ENCODE data around the gene RBBP8NL.
"Not testable (repeated sequence)": the region's sequence is repeated elsewhere in the genome, so short reads cannot be mapped to it uniquely, and the experiment has no call there.

Gene RBBP8NL

GRCh38 chr20:62426059-62426348 is 1.3 kb downstream of the RBBP8NL start:
- not testable (repeated sequence) for H3K36me3 ChIP-seq (ENCODE audit: control insufficient read depth, insufficient read depth, low read length); H3K4me1 ChIP-seq (ENCODE audit: control insufficient read depth, insufficient read depth, low read length, poor library complexity, severe bottlenecking); H3K9me3 ChIP-seq (ENCODE audit: control insufficient read depth, low read length); H3K4me3 ChIP-seq (ENCODE audit: extremely low read depth, insufficient read depth, low read length, poor library complexity, severe bottlenecking); H3K27ac ChIP-seq (ENCODE audit: low read depth, low read length, severe bottlenecking)
- WGBS, 2 experiments (ENCODE audit: insufficient coverage in 2 of 2), result 97 to 100% methylated on average over 3 to 4 of the region's 4 CpGs

- H3K27ac ChIP-seq (ENCODE audit: low read depth, low read length, severe bottlenecking), result no peak overlapping the region
- no peaks in the 10 kb centered on the region for H3K36me3 ChIP-seq (ENCODE audit: control insufficient read depth, insufficient read depth, low read length)
- no peaks in the 10 kb centered on the region for H3K9me3 ChIP-seq (ENCODE audit: control insufficient read depth, low read length)
- WGBS, 2 experiments (ENCODE audit: insufficient coverage in 2 of 2), result 91 to 94% methylated on average over 21 of the region's 21 CpGs
- H3K4me1 ChIP-seq (ENCODE audit: control insufficient read depth, insufficient read depth, low read length, poor library complexity, severe bottlenecking), result peaks cover 4% of the 10 kb centered on the region
- no peak overlapping the region for H3K4me3 ChIP-seq (ENCODE audit: extremely low read depth, insufficient read depth, low read length, poor library complexity, severe bottlenecking)
Observed at GRCh38 chr20:62425281-62426058, 1.9 kb downstream of the RBBP8NL start.

- Histone ChIP-seq H3K4me3 (ENCODE audit: extremely low read depth, insufficient read depth, low read length, poor library complexity, severe bottlenecking) (no peak overlapping the region), H3K36me3 (ENCODE audit: control insufficient read depth, insufficient read depth, low read length) (no peaks in the 10 kb centered on the region), H3K9me3 (ENCODE audit: control insufficient read depth, low read length) (no peaks in the 10 kb centered on the region), H3K27ac (ENCODE audit: low read depth, low read length, severe bottlenecking) (no peak overlapping the region), H3K4me1 (ENCODE audit: control insufficient read depth, insufficient read depth, low read length, poor library complexity, severe bottlenecking) (peaks cover 4% of the 10 kb centered on the region)
- WGBS, 2 experiments (ENCODE audit: insufficient coverage in 2 of 2), result 81 to 87% methylated on average over 17 to 18 of the region's 23 CpGs
Observed at GRCh38 chr20:62424249-62425107, 2.9 kb downstream of the RBBP8NL start.

- Histone ChIP-seq H3K36me3 (ENCODE audit: control insufficient read depth, insufficient read depth, low read length) (no peaks in the 10 kb centered on the region), H3K4me1 (ENCODE audit: control insufficient read depth, insufficient read depth, low read length, poor library complexity, severe bottlenecking) (peaks cover 4% of the 10 kb centered on the region), H3K4me3 (ENCODE audit: extremely low read depth, insufficient read depth, low read length, poor library complexity, severe bottlenecking) (no peak overlapping the region), H3K9me3 (ENCODE audit: control insufficient read depth, low read length) (no peaks in the 10 kb centered on the region), H3K27ac (ENCODE audit: low read depth, low read length, severe bottlenecking) (no peak overlapping the region)
- 77 to 85% methylated on average over 6 to 9 of the region's 10 CpGs for WGBS, 2 experiments (ENCODE audit: insufficient coverage in 2 of 2)
Observed at GRCh38 chr20:62423326-62423706, 4.0 kb downstream of the RBBP8NL start.

- H3K9me3 ChIP-seq (ENCODE audit: control insufficient read depth, low read length), result no peaks in the 10 kb centered on the region
- 94 to 95% methylated on average over 12 to 16 of the region's 20 CpGs for WGBS, 2 experiments (ENCODE audit: insufficient coverage in 2 of 2)
Observed at GRCh38 chr20:62422636-62423325, 4.6 kb downstream of the RBBP8NL start.

GRCh38 chr20:62421716-62421990 is 5.7 kb downstream of the RBBP8NL start:
- no peaks in the 10 kb centered on the region for H3K36me3 ChIP-seq (ENCODE audit: control insufficient read depth, insufficient read depth, low read length)
- H3K4me3 ChIP-seq (ENCODE audit: extremely low read depth, insufficient read depth, low read length, poor library complexity, severe bottlenecking), result no peak overlapping the region
- no peak overlapping the region for H3K27ac ChIP-seq (ENCODE audit: low read depth, low read length, severe bottlenecking)
- H3K9me3 ChIP-seq (ENCODE audit: control insufficient read depth, low read length), result no peaks in the 10 kb centered on the region
- H3K4me1 ChIP-seq (ENCODE audit: control insufficient read depth, insufficient read depth, low read length, poor library complexity, severe bottlenecking), result no peaks in the 10 kb centered on the region
- 96 to 97% methylated on average over 3 of the region's 6 CpGs for WGBS, 2 experiments (ENCODE audit: insufficient coverage in 2 of 2)

More at GRCh38 chr20:62422636-62423325, 4.6 kb downstream of the RBBP8NL start:
- no peak overlapping the region for H3K4me3 ChIP-seq (ENCODE audit: extremely low read depth, insufficient read depth, low read length, poor library complexity, severe bottlenecking)
- H3K27ac ChIP-seq (ENCODE audit: low read depth, low read length, severe bottlenecking), result no peak overlapping the region
- H3K36me3 ChIP-seq (ENCODE audit: control insufficient read depth, insufficient read depth, low read length), result no peaks in the 10 kb centered on the region
- H3K4me1 ChIP-seq (ENCODE audit: control insufficient read depth, insufficient read depth, low read length, poor library complexity, severe bottlenecking), result peaks cover 4% of the 10 kb centered on the region

GRCh38 chr20:62420846-62421715 is 6.3 kb downstream of the RBBP8NL start:
- WGBS, 2 experiments (ENCODE audit: insufficient coverage in 2 of 2), result 86 to 89% methylated on average over 23 of the region's 24 CpGs
- Histone ChIP-seq H3K27ac (ENCODE audit: low read depth, low read length, severe bottlenecking) (no peak overlapping the region), H3K36me3 (ENCODE audit: control insufficient read depth, insufficient read depth, low read length) (no peaks in the 10 kb centered on the region), H3K4me1 (ENCODE audit: control insufficient read depth, insufficient read depth, low read length, poor library complexity, severe bottlenecking) (no peaks in the 10 kb centered on the region), H3K9me3 (ENCODE audit: control insufficient read depth, low read length) (no peaks in the 10 kb centered on the region), H3K4me3 (ENCODE audit: extremely low read depth, insufficient read depth, low read length, poor library complexity, severe bottlenecking) (no peak overlapping the region)

GRCh38 chr20:62419759-62420158 is 7.6 kb downstream of the RBBP8NL start:
- 90 to 92% methylated on average over 8 to 9 of the region's 9 CpGs for WGBS, 2 experiments (ENCODE audit: insufficient coverage in 2 of 2)
- no peaks in the 10 kb centered on the region for H3K4me1 ChIP-seq (ENCODE audit: control insufficient read depth, insufficient read depth, low read length, poor library complexity, severe bottlenecking)
- H3K4me3 ChIP-seq (ENCODE audit: extremely low read depth, insufficient read depth, low read length, poor library complexity, severe bottlenecking), result no peak overlapping the region
- H3K27ac ChIP-seq (ENCODE audit: low read depth, low read length, severe bottlenecking), result no peak overlapping the region
- H3K36me3 ChIP-seq (ENCODE audit: control insufficient read depth, insufficient read depth, low read length), result no peaks in the 10 kb centered on the region
- H3K9me3 ChIP-seq (ENCODE audit: control insufficient read depth, low read length), result no peaks in the 10 kb centered on the region

- 89 to 90% methylated on average over 15 to 18 of the region's 19 CpGs for WGBS, 2 experiments (ENCODE audit: insufficient coverage in 2 of 2)
- Histone ChIP-seq H3K9me3 (ENCODE audit: control insufficient read depth, low read length) (no peaks in the 10 kb centered on the region), H3K27ac (ENCODE audit: low read depth, low read length, severe bottlenecking) (no peak overlapping the region), H3K4me1 (ENCODE audit: control insufficient read depth, insufficient read depth, low read length, poor library complexity, severe bottlenecking) (no peaks in the 10 kb centered on the region), H3K4me3 (ENCODE audit: extremely low read depth, insufficient read depth, low read length, poor library complexity, severe bottlenecking) (no peak overlapping the region), H3K36me3 (ENCODE audit: control insufficient read depth, insufficient read depth, low read length) (no peaks in the 10 kb centered on the region)
Observed at GRCh38 chr20:62418709-62419487, 8.4 kb downstream of the RBBP8NL start.
